KOPT-K1 (cell line): Measurements from ENCODE around the gene SHMT2.

Experiments used
- H3K27ac ChIP-seq: fragments of 200-600 bp; sonication (generic); 2 replicates; pipeline ENCODE4 v1.5.1; 2016; ENCODE audit warnings: antibody characterized with exemption, mild to moderate bottlenecking, low read depth, low read length; ENCODE audit not compliant: poor library complexity, severe bottlenecking
- H3K36me3 ChIP-seq: fragments of 200-600 bp; sonication (generic); 2 replicates; pipeline ENCODE4 v1.5.1; 2017; ENCODE audit warnings: antibody characterized with exemption, mild to moderate bottlenecking, low read length, moderate library complexity; ENCODE audit not compliant: insufficient read depth
- H3K9me3 ChIP-seq: fragments of 200-600 bp; sonication (generic); 2 replicates; pipeline ENCODE4 v1.5.1; 2017; ENCODE audit warnings: antibody characterized with exemption, low read length, mild to moderate bottlenecking; ENCODE audit not compliant: insufficient read depth, poor library complexity, severe bottlenecking

Gene SHMT2

GRCh38 chr12:57224973-57225679 lies 4.4 kb upstream of the SHMT2 start:
- Histone ChIP-seq H3K27ac (no peak overlapping the region), H3K9me3 (no peaks in the 10 kb centered on the region), H3K36me3 (no peaks in the 10 kb centered on the region)

GRCh38 chr12:57225680-57226210 lies 3.8 kb upstream of the SHMT2 start:
- no peak overlapping the region for H3K27ac ChIP-seq
- no peaks in the 10 kb centered on the region for H3K36me3 ChIP-seq
- no peaks in the 10 kb centered on the region for H3K9me3 ChIP-seq

- H3K36me3 ChIP-seq, result peaks cover 9% of the 10 kb centered on the region
Observed at GRCh38 chr12:57226588-57227314, 2.8 kb upstream of the SHMT2 start.

GRCh38 chr12:57227315-57228115 lies 2.0 kb upstream of the SHMT2 start:
- Histone ChIP-seq H3K9me3 (no peaks in the 10 kb centered on the region), H3K36me3 (peaks cover 17% of the 10 kb centered on the region), H3K27ac (no peak overlapping the region)

More at GRCh38 chr12:57226588-57227314, 2.8 kb upstream of the SHMT2 start:
- H3K9me3 ChIP-seq, result no peaks in the 10 kb centered on the region
- no peak overlapping the region for H3K27ac ChIP-seq

- Histone ChIP-seq H3K36me3 (peaks cover 33% of the 10 kb centered on the region), H3K27ac (peak overlapping the region; percentile 78), H3K9me3 (no peaks in the 10 kb centered on the region)
Observed at GRCh38 chr12:57229046-57229633, 371 bp upstream of the SHMT2 start.

- H3K9me3 ChIP-seq, result no peaks in the 10 kb centered on the region
- H3K27ac ChIP-seq, result peak overlapping the region; percentile 78
- peaks cover 41% of the 10 kb centered on the region for H3K36me3 ChIP-seq
Observed at GRCh38 chr12:57230381-57231155, 1.1 kb downstream of the SHMT2 start.

GRCh38 chr12:57231276-57232021 lies 1.9 kb downstream of the SHMT2 start:
- peaks cover 41% of the 10 kb centered on the region for H3K36me3 ChIP-seq
- no peaks in the 10 kb centered on the region for H3K9me3 ChIP-seq
- no peak overlapping the region for H3K27ac ChIP-seq

- no peak overlapping the region for H3K27ac ChIP-seq
- no peaks in the 10 kb centered on the region for H3K9me3 ChIP-seq
- H3K36me3 ChIP-seq, result peaks cover 41% of the 10 kb centered on the region
Observed at GRCh38 chr12:57232156-57232756, 2.7 kb downstream of the SHMT2 start.

- no peak overlapping the region for H3K27ac ChIP-seq
- H3K36me3 ChIP-seq, result peaks cover 41% of the 10 kb centered on the region
- H3K9me3 ChIP-seq, result no peaks in the 10 kb centered on the region
Observed at GRCh38 chr12:57233357-57234232, 4.1 kb downstream of the SHMT2 start.

- Histone ChIP-seq H3K9me3 (no peaks in the 10 kb centered on the region), H3K27ac (no peak overlapping the region), H3K36me3 (peaks cover 41% of the 10 kb centered on the region)
Observed at GRCh38 chr12:57234233-57234570, 4.7 kb downstream of the SHMT2 start.

- H3K27ac ChIP-seq, result no peak overlapping the region
- no peaks in the 10 kb centered on the region for H3K9me3 ChIP-seq
- peaks cover 41% of the 10 kb centered on the region for H3K36me3 ChIP-seq
Observed at GRCh38 chr12:57234571-57235016, 5.1 kb downstream of the SHMT2 start.

GRCh38 chr12:57235017-57235727 lies 5.7 kb downstream of the SHMT2 start:
- H3K36me3 ChIP-seq, result peaks cover 41% of the 10 kb centered on the region
- H3K9me3 ChIP-seq, result no peaks in the 10 kb centered on the region
- H3K27ac ChIP-seq, result no peak overlapping the region
